OCI-LY7 (cell line): ENCODE results near the gene KLHL3.

ENCODE experiments used
- CTCF ChIP-seq: fragments of 200-600 bp; sonication (generic); conservative IDR thresholded peaks from 2 replicates; pipeline ENCODE4 v1.5.1; 2014; ENCODE audit warnings: mild to moderate bottlenecking, antibody characterized with exemption, low read length, moderate library complexity, mixed read lengths
- EZH2phosphoT487 ChIP-seq: fragments of 200-600 bp; sonication (generic); IDR thresholded peaks from 2 replicates; pipeline ENCODE4 v1.6.1; 2018; ENCODE audit warnings: low read depth, borderline replicate concordance, mild to moderate bottlenecking, mixed run types, antibody characterized with exemption, low read length, moderate library complexity, mixed read lengths

- TF ChIP-seq CTCF (no peak), EZH2phosphoT487 (no peak)
These were observed 136.4 kb downstream of the KLHL3 start for GRCh38 chr5:137599457-137599856.
